Osteoblast (primary cell): ENCODE results near the gene ZNF444. TPM values are rescaled to one million over a fixed set of nuclear protein-coding genes. Genes with fewer than 3 reads are reported as not detected.

Experiments used
- DNase-seq: peaks from one replicate; pipeline ENCODE4 v3.0.0; 2011; ENCODE audit warnings: low spot score, mixed read lengths; ENCODE audit not compliant: insufficient read length; ENCODE audit errors: missing footprints
- H2AFZ ChIP-seq: 2 replicates; pipeline ENCODE4 v1.6.0; 2011; ENCODE audit warnings: mild to moderate bottlenecking, low read length
- H3K27ac ChIP-seq: 2 replicates; pipeline ENCODE4 v1.5.1; 2011; ENCODE audit warnings: mild to moderate bottlenecking, low read depth, low read length, moderate library complexity
- H3K27me3 ChIP-seq: 2 replicates; pipeline ENCODE4 v1.6.0; 2012; ENCODE audit warnings: mild to moderate bottlenecking, control low read depth, inconsistent platforms, low read length, moderate library complexity; ENCODE audit not compliant: insufficient read depth
- H3K36me3 ChIP-seq: 2 replicates; pipeline ENCODE4 v1.5.1; 2011; ENCODE audit warnings: mild to moderate bottlenecking, low read length, control low read depth, moderate library complexity; ENCODE audit not compliant: insufficient read depth
- H3K4me1 ChIP-seq: 2 replicates; pipeline ENCODE4 v1.5.1; 2011; ENCODE audit warnings: mild to moderate bottlenecking, low read length, control low read depth, moderate library complexity; ENCODE audit not compliant: insufficient read depth
- H3K4me2 ChIP-seq: 2 replicates; pipeline ENCODE4 v1.6.0; 2011; ENCODE audit warnings: mild to moderate bottlenecking, low read length; ENCODE audit not compliant: insufficient read depth
- H3K4me3 ChIP-seq: fragments of 200-600 bp; sonication (generic); 3 replicates; pipeline ENCODE4 v1.5.1; 2012; ENCODE audit warnings: mild to moderate bottlenecking, low read length, inconsistent platforms; ENCODE audit not compliant: insufficient read depth
- H3K79me2 ChIP-seq: 2 replicates; pipeline ENCODE4 v1.6.0; 2012; ENCODE audit warnings: mild to moderate bottlenecking, low read length, control low read depth, inconsistent platforms; ENCODE audit not compliant: insufficient read depth
- H3K9me3 ChIP-seq: 2 replicates; pipeline ENCODE4 v1.5.1; 2011; ENCODE audit warnings: low read depth, low read length, control low read depth
- H4K20me1 ChIP-seq: 2 replicates; pipeline ENCODE4 v1.6.0; 2012; ENCODE audit warnings: mild to moderate bottlenecking, low read length, control low read depth; ENCODE audit not compliant: insufficient read depth
- CTCF ChIP-seq: IDR thresholded peaks from 2 replicates; pipeline ENCODE4 v1.5.1; 2011; ENCODE audit warnings: mild to moderate bottlenecking, low read depth, low read length, moderate library complexity; ENCODE audit errors: extremely low read depth
- total RNA-seq: library from RNA; depleted of rRNA; stranded (reverse); fragments of >200 nt; gene quantifications from 2 replicates; pipeline ENCODE4 v1.2.3, GENCODE V29; 2012

ZNF444 gene
- total RNA-seq, 1 donor = 16.6 TPM

GRCh38 chr19:56152644-56153043 lies 11.6 kb downstream of the ZNF444 start:
- H3K4me2 ChIP-seq = no peak overlapping the region
- DNase-seq = no peak
- peaks cover 11% of the 10 kb centered on the region for H3K79me2 ChIP-seq
- no peaks in the 10 kb centered on the region for H3K27me3 ChIP-seq
- H3K9me3 ChIP-seq = no peaks in the 10 kb centered on the region
- no peaks in the 10 kb centered on the region for H3K4me1 ChIP-seq
- peaks cover 18% of the 10 kb centered on the region for H4K20me1 ChIP-seq
- no peak overlapping the region for H3K27ac ChIP-seq
- no peak overlapping the region for H2AFZ ChIP-seq
- H3K4me3 ChIP-seq = no peak overlapping the region
- no peak for TF ChIP-seq CTCF
- H3K36me3 ChIP-seq = peaks cover 5% of the 10 kb centered on the region

GRCh38 chr19:56153507-56153906 lies 12.4 kb downstream of the ZNF444 start:
- H3K4me2 ChIP-seq = no peak overlapping the region
- H3K9me3 ChIP-seq = no peaks in the 10 kb centered on the region
- H3K4me3 ChIP-seq = no peak overlapping the region
- H2AFZ ChIP-seq = no peak overlapping the region
- no peak for TF ChIP-seq CTCF
- H3K4me1 ChIP-seq = no peaks in the 10 kb centered on the region
- peaks cover 18% of the 10 kb centered on the region for H4K20me1 ChIP-seq
- no peak overlapping the region for H3K27ac ChIP-seq
- H3K36me3 ChIP-seq = peaks cover 7% of the 10 kb centered on the region
- H3K79me2 ChIP-seq = peaks cover 11% of the 10 kb centered on the region
- no peak for DNase-seq
- H3K27me3 ChIP-seq = no peaks in the 10 kb centered on the region

GRCh38 chr19:56155124-56155687 lies 14.1 kb downstream of the ZNF444 start:
- no peak overlapping the region for H3K4me3 ChIP-seq
- peaks cover 17% of the 10 kb centered on the region for H4K20me1 ChIP-seq
- H3K9me3 ChIP-seq = no peaks in the 10 kb centered on the region
- H2AFZ ChIP-seq = no peak overlapping the region
- no peaks in the 10 kb centered on the region for H3K27me3 ChIP-seq
- H3K27ac ChIP-seq = no peak overlapping the region
- peaks cover 17% of the 10 kb centered on the region for H3K36me3 ChIP-seq
- no peaks in the 10 kb centered on the region for H3K4me1 ChIP-seq
- TF ChIP-seq CTCF = peak; percentile 27
- peaks cover 6% of the 10 kb centered on the region for H3K79me2 ChIP-seq
- DNase-seq = peak; percentile 89
- H3K4me2 ChIP-seq = no peak overlapping the region

GRCh38 chr19:56156768-56157167 lies 15.7 kb downstream of the ZNF444 start:
- Histone ChIP-seq H3K27ac (no peak overlapping the region), H3K4me2 (no peak overlapping the region), H3K79me2 (peaks cover 3% of the 10 kb centered on the region), H3K9me3 (no peaks in the 10 kb centered on the region), H3K4me3 (no peak overlapping the region), H2AFZ (no peak overlapping the region), H3K27me3 (no peaks in the 10 kb centered on the region), H4K20me1 (peaks cover 14% of the 10 kb centered on the region), H3K4me1 (no peaks in the 10 kb centered on the region), H3K36me3 (peaks cover 20% of the 10 kb centered on the region)
- no peak for DNase-seq
- TF ChIP-seq CTCF = no peak
